Subcutaneous abdominal adipose tissue (tissue), 5 donors: ENCODE measurements around the gene ICAM3.
A peak's percentile ranks its signal among the peaks of the same experiment; 100 is the strongest.
"Not testable (repeated sequence)": the region's sequence is repeated elsewhere in the genome, so short reads cannot be mapped to it uniquely, and the experiment has no call there.

Source experiments
- H3K27ac ChIP-seq: one replicate; pipeline ENCODE4 v1.7.0; 2013; ENCODE audit warnings: low read depth, mild to moderate bottlenecking, inconsistent platforms, low read length, moderate library complexity
- H3K27me3 ChIP-seq, 5 donors: one replicate each; pipeline ENCODE4 v1.7.0; 2013; ENCODE audit warnings: low read length in 5 of 5, inconsistent platforms in 1 of 5; ENCODE audit not compliant: control insufficient read depth in 5 of 5, insufficient read depth in 4 of 5
- H3K36me3 ChIP-seq, 5 donors: one replicate each; pipeline ENCODE4 v1.7.0; 2013; ENCODE audit warnings: low read length in 5 of 5; ENCODE audit not compliant: control insufficient read depth in 5 of 5, insufficient read depth in 5 of 5
- H3K4me1 ChIP-seq, 5 donors: one replicate each; pipeline ENCODE4 v1.7.0; 2013; ENCODE audit warnings: low read length in 5 of 5, mild to moderate bottlenecking in 3 of 5, moderate library complexity in 1 of 5; ENCODE audit not compliant: control insufficient read depth in 5 of 5, insufficient read depth in 5 of 5
- H3K4me3 ChIP-seq, 5 donors: one replicate each; pipeline ENCODE4 v1.7.0; 2013; ENCODE audit warnings: low read length in 5 of 5, low read depth in 1 of 5
- H3K9ac ChIP-seq, 5 donors: one replicate each; pipeline ENCODE4 v1.7.0; 2013; ENCODE audit warnings: low read length in 5 of 5, mild to moderate bottlenecking in 4 of 5, moderate library complexity in 3 of 5
- H3K9me3 ChIP-seq, 5 donors: one replicate each; pipeline ENCODE4 v1.7.0; 2013; ENCODE audit warnings: low read length in 5 of 5; ENCODE audit not compliant: control insufficient read depth in 5 of 5
- donor health status: healthy.
- donor health status: healthy.
- donor health status: healthy.
- donor health status: healthy.
- donor health status: healthy.

ICAM3 gene

GRCh38 chr19:10352764-10353671 lies 13.6 kb upstream of the ICAM3 start:
- Histone ChIP-seq H3K27me3 (no peaks in the 10 kb centered on the region), H3K9ac (peak overlapping the region in 1 of 5 donors; percentile 41), H3K36me3 (peaks cover 0 to 71% (median 44%) of the 10 kb centered on the region in 5 donors), H3K4me1 (peaks cover 0 to 16% (median 13%) of the 10 kb centered on the region in 5 donors), H3K27ac (peak overlapping the region; percentile 35), H3K9me3 (no peaks in the 10 kb centered on the region), H3K4me3 (peak overlapping the region in 4 of 5 donors; percentile 35 to 52 (median 36))

DNA sequence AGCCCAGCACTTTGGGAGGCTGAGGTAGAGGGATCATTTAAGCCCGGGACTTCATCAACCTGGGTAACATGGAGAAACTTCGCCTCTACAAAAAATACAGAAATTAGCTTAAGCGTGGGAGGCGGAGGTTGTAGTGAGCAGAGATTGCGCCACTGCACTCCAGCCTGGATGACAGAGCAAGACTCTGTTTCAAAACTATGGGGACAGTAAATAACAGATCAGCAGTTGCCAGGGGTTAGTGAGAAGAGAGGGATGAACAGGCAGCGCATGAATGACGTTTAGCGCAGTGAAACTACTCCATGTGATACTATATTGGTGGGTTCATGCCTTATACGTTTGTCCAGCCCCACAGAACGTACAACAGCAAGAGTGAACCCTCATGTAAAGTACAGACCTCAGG lies 7.1 kb upstream of the ICAM3 start:
- peaks cover 0 to 18% (median 10%) of the 10 kb centered on the region in 5 donors for H3K36me3 ChIP-seq
- H3K4me3 ChIP-seq, result peak overlapping the region in 1 of 5 donors; percentile 13
- H3K9ac ChIP-seq, result no peak overlapping the region
- H3K9me3 ChIP-seq, result no peaks in the 10 kb centered on the region
- no peaks in the 10 kb centered on the region for H3K27me3 ChIP-seq
- no peak overlapping the region for H3K27ac ChIP-seq
- H3K4me1 ChIP-seq, result peaks cover 0 to 10% (median 8%) of the 10 kb centered on the region in 5 donors

- H3K9me3 ChIP-seq, result no peaks in the 10 kb centered on the region
- no peak overlapping the region for H3K4me3 ChIP-seq
- H3K4me1 ChIP-seq, result peaks cover 0 to 11% (median 8%) of the 10 kb centered on the region in 5 donors
- peaks cover 0 to 2% (median 0%) of the 10 kb centered on the region in 5 donors for H3K36me3 ChIP-seq
- no peak overlapping the region for H3K27ac ChIP-seq
- H3K27me3 ChIP-seq, result no peaks in the 10 kb centered on the region
- no peak overlapping the region for H3K9ac ChIP-seq
Observed at GRCh38 chr19:10344780-10345179, 5.4 kb upstream of the ICAM3 start.

GRCh38 chr19:10343495-10343894 lies 4.1 kb upstream of the ICAM3 start:
- Histone ChIP-seq H3K36me3 (no peaks in the 10 kb centered on the region), H3K4me3 (no peak overlapping the region), H3K9ac (no peak overlapping the region), H3K27ac (no peak overlapping the region), H3K9me3 (no peaks in the 10 kb centered on the region), H3K27me3 (no peaks in the 10 kb centered on the region), H3K4me1 (peaks cover 0 to 16% (median 8%) of the 10 kb centered on the region in 5 donors)

DNA sequence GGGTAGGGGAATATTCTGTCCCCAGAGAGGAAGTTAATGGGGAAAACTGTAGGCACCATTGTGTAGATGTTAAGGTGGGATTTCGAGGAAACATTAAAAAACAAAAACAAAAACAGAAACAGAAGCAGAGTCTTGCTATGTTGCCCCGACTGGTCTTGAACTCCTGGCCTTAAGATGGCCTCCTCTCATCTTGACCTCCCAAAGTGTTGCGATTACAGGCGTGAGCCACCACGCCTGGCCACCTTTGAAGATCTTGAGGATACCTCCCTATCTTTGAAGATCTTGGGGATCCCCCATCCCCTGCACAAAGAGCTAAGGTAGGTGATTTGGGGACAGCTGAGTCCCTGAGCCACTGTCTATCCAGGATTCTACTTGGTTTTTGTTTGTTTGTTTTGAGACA lies 553 bp upstream of the ICAM3 start:
- Histone ChIP-seq H3K27ac (no peak overlapping the region), H3K9me3 (no peaks in the 10 kb centered on the region), H3K27me3 (no peaks in the 10 kb centered on the region), H3K4me1 (peaks cover 0 to 18% (median 10%) of the 10 kb centered on the region in 5 donors), H3K9ac (no peak overlapping the region), H3K36me3 (no peaks in the 10 kb centered on the region), H3K4me3 (no peak overlapping the region)

DNA sequence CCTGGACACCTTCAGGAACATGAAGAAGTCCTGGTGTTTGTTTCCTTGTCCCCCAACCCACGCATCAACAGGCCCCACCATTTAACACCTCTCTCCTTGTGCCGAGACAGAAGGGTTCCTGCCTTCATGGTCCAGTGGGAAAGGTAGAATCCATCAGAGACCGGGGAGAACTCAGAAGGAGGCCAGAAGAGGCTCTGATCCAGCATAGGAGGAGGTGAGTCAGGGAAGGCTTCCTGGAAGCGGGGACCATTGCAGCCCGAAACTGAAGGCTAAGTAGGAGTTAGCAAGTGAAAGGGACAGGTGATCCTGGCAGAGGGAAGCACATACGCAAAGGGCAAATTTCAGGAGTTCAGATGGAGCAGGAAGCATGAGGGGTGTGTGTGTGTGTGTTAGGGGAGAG lies 484 bp downstream of the ICAM3 start:
- Histone ChIP-seq H3K4me1 (peaks cover 1 to 29% (median 20%) of the 10 kb centered on the region in 5 donors), H3K9ac (peak overlapping the region in 2 of 5 donors; percentile 26 to 43), H3K27me3 (no peaks in the 10 kb centered on the region), H3K4me3 (peak overlapping the region in 2 of 5 donors; percentile 22 to 40), H3K36me3 (no peaks in the 10 kb centered on the region), H3K9me3 (no peaks in the 10 kb centered on the region), H3K27ac (no peak overlapping the region)

DNA sequence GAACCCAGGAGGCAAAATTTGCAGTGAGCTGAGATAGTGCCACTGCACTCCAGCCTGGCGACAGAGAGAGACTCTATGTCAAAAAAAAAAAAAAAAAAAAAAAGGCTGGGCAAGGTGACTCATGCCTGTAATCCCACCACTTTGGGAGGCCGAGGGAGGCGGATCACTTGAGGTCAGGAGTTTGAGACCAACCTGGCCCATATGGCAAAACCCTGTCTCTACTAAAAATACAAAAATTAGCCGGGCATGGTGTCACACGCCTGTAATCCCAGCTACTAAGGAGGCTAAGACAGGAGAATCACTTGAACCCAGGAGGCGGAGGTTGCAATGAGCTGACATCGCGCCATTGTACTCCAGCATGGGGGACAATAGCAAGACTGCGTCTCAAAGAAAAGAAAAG lies 2.7 kb downstream of the ICAM3 start:
- H3K9me3 ChIP-seq, H3K27ac ChIP-seq, H3K9ac ChIP-seq, H3K4me3 ChIP-seq, H3K27me3 ChIP-seq, H3K36me3 ChIP-seq: not testable (repeated sequence)
- peaks cover 5 to 45% (median 37%) of the 10 kb centered on the region in 5 donors for H3K4me1 ChIP-seq

- Histone ChIP-seq H3K27me3 (no peaks in the 10 kb centered on the region), H3K9me3 (no peaks in the 10 kb centered on the region), H3K27ac (peak overlapping the region; percentile 86), H3K36me3 (peaks cover 0 to 1% (median under 1%) of the 10 kb centered on the region in 5 donors), H3K4me1 (peaks cover 5 to 46% (median 37%) of the 10 kb centered on the region in 5 donors), H3K4me3 (peak overlapping the region in 4 of 5 donors; percentile 1 to 87 (median 54)), H3K9ac (peak overlapping the region in 3 of 5 donors; percentile 1 to 26 (median 16))
Observed at GRCh38 chr19:10335352-10335985, 4.0 kb downstream of the ICAM3 start.

DNA sequence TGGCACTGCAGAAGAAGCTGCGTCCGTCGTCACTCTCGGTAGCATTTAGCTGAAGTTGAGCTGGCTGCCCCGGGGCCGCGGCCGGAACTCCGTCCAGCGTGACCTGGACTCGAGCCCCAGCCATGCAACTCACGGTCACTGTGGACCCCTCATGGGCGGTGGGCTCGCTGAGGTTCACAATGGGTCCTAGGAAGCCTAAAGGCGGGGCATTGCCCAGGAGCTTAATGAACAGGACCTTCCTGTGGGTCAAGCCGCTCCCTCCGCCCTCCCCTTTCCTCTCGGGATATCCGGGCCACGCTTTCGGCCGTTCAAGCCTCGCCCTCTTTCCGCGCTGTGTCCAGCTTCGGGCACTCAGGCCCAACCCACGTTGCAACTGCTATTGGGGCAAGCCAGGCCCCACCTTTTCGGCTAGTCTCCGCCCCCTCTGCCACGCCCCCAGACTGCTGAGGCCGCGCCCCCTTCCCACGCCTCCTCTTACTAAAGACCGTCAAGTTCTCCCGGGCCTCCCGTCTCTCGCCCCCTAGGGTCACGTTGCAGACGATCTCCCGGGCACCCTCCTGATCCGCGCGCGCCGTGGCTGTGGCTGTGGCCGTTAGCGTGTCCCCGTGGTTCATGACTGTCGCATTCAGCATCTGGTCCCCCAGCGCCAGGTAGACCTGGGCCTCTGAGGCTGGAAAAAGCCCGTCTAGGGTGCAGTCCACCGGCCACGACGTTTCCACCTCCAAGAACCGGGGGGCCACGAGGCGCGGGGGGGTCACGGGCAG lies 4.7 kb downstream of the ICAM3 start:
- Histone ChIP-seq H3K27me3 (no peaks in the 10 kb centered on the region), H3K9ac (peak overlapping the region in 4 of 5 donors; percentile 14 to 75 (median 36)), H3K4me3 (peak overlapping the region; percentile 63 to 91 (median 85)), H3K4me1 (peaks cover 5 to 45% (median 37%) of the 10 kb centered on the region in 5 donors), H3K36me3 (peaks cover 0 to 8% (median 6%) of the 10 kb centered on the region in 5 donors), H3K9me3 (no peaks in the 10 kb centered on the region), H3K27ac (peak overlapping the region; percentile 86)
